ENCODE measurements around the gene FBXL13. TPM values are rescaled to one million over a fixed set of nuclear protein-coding genes. Genes with fewer than 3 reads are reported as not detected.

The FBXL13 gene
- total RNA-seq, 1 donor from 2014 or later: 3.0 TPM

DNA sequence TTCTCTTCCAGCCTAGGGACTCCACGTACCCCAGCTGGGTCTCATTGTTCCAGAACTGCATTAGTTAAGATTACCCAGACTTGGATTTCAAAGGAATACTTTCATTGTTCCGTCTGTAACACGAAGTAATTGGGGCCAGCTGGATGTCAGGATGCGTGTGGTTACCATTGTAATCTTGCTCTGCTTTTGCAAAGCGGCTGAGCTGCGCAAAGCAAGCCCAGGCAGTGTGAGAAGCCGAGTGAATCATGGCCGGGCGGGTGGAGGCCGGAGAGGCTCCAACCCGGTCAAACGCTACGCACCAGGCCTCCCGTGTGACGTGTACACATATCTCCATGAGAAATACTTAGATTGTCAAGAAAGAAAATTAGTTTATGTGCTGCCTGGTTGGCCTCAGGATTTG, 140.8 kb downstream of the FBXL13 start:
- Histone ChIP-seq H3K36me3 (no peaks in the 10 kb centered on the region), H3K4me1 (peaks cover 13% of the 10 kb centered on the region), H3K4me3 (no peak overlapping the region), H3K27me3 (no peaks in the 10 kb centered on the region), H3K27ac (peak overlapping the region; percentile 24), H3K9me3 (no peaks in the 10 kb centered on the region)
- intact Hi-C loops (cut with DNase I): no loop called here
- no peak for TF ChIP-seq CTCF (IDR thresholded peaks at IDR 0.05)
- DNase-seq (peak; percentile 63), ATAC-seq (peak; percentile 67)

DNA sequence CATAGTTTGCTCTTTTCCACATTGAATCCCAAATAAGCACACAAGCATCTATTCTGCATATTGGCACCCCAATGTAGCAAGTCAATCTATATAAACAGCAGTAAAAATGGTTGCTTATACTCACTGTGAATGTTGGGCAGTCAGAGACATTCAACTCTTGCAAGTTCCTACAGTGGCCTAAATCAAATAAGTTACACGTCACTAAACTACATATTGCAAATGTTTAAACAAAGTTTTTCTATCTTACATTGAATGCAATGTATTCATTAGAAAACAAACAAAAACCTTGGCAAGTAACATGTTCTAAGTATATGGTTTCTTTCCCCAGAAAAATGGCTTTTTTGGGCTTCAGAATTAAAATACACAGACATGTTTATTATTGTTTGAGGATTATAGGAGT, 142.8 kb downstream of the FBXL13 start:
- ATAC-seq (no peak), DNase-seq (no peak)
- Histone ChIP-seq H3K9me3 (no peaks in the 10 kb centered on the region), H3K27ac (no peak overlapping the region), H3K27me3 (no peaks in the 10 kb centered on the region), H3K4me1 (peaks cover 13% of the 10 kb centered on the region), H3K4me3 (no peak overlapping the region), H3K36me3 (no peaks in the 10 kb centered on the region)
- intact Hi-C loops (cut with DNase I): no loop called here
- TF ChIP-seq CTCF (IDR thresholded peaks at IDR 0.05): no peak

- Histone ChIP-seq H3K27ac (no peak overlapping the region), H3K4me1 (peaks cover 9% of the 10 kb centered on the region), H3K36me3 (no peaks in the 10 kb centered on the region), H3K4me3 (no peak overlapping the region), H3K9me3 (no peaks in the 10 kb centered on the region), H3K27me3 (no peaks in the 10 kb centered on the region)
- DNase-seq (no peak), ATAC-seq (no peak)
- no peak for TF ChIP-seq CTCF (IDR thresholded peaks at IDR 0.05)
- intact Hi-C loops (cut with DNase I): no loop called here
Measured at GRCh38 chr7:102927312-102927933, 147.2 kb downstream of the FBXL13 start.

DNA sequence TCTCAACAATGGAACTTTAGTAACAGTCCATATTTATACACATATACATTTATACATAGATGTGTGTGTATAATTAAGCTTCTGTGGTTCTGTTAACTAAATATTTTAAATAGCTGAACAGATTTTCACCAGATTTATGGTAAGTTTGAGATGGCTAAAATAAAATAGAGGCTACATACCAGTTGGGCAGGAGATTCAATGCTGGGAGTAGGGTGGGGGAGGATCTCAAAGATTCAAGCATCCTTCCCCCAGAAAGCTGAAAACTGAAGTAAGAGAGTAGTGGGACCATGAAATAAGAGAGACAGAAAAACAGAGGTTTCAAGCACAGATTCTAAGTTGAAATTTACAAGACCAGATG, 147.8 kb downstream of the FBXL13 start:
- H3K4me3 ChIP-seq: no peak overlapping the region
- intact Hi-C loops (cut with DNase I): no loop called here

DNA sequence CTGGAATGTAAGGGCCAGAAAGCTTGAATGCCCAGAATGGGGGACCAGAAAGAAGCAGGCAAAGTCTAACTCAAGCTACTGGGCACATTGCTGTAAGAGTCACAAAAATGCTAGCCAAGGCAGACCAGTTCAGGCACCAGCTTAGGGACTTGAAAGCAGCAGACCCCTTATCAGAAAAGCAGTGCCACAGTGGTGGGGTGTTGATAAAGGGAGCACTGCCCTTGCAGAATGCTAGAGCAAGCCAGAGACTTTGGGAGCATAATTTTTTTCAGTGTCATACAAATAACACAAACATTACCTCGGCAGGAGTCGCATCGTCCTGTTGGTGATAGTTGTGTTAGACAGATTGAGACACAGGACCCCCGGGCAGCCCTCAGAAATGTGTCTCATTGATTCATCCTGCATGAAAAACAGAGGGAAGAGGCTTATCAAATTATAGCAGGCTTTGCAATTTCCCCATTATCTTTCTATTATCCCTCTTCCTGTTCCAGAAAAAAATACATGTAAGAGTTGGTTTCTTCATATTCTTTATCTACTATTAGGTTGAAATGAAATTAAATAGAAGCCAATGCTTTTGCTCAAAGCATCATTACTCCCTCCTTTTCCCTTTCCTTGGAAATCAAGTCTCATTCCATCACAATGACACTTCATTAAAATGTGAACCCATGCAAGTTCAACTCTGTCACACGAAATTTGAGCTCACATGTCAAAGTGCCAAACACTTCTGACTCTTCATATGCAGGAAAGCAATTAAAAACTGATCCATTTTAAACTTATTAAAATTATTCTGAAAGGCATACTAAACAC, 148.4 kb downstream of the FBXL13 start:
- DNase-seq (no peak), ATAC-seq (no peak)
- no peak overlapping the region for H3K4me3 ChIP-seq
- no peaks in the 10 kb centered on the region for H3K27me3 ChIP-seq
- no peak overlapping the region for H3K27ac ChIP-seq
- H3K9me3 ChIP-seq: no peaks in the 10 kb centered on the region
- H3K4me1 ChIP-seq: peaks cover 9% of the 10 kb centered on the region
- no peak for TF ChIP-seq CTCF (IDR thresholded peaks at IDR 0.05)
- intact Hi-C loops (cut with DNase I): no loop called here
- no peaks in the 10 kb centered on the region for H3K36me3 ChIP-seq

More for the DNA sequence above, 147.8 kb downstream of the FBXL13 start:
- DNase-seq: no peak
- no peaks in the 10 kb centered on the region for H3K36me3 ChIP-seq
- no peak for ATAC-seq
- TF ChIP-seq CTCF (IDR thresholded peaks at IDR 0.05): no peak
- H3K4me1 ChIP-seq: peaks cover 9% of the 10 kb centered on the region
- no peak overlapping the region for H3K27ac ChIP-seq
- no peaks in the 10 kb centered on the region for H3K9me3 ChIP-seq
- H3K27me3 ChIP-seq: no peaks in the 10 kb centered on the region
